Progenitor cell of endocrine pancreas (in vitro differentiated cells): ENCODE results near the gene DAPP1. TPM values are rescaled to one million over a fixed set of nuclear protein-coding genes. Genes with fewer than 3 reads are reported as not detected.
"Not testable (repeated sequence)": the region's sequence is repeated elsewhere in the genome, so short reads cannot be mapped to it uniquely, and the experiment has no call there.

Experiments used
- DNase-seq: peaks from one replicate; pipeline ENCODE4 v3.0.0; 2021; ENCODE audit warnings: low spot score; ENCODE audit not compliant: unreplicated experiment
- H3K27ac Mint-ChIP-seq: 2 replicates; pipeline ENCODE4 v1.8.0; 2021; ENCODE audit warnings: mild to moderate bottlenecking, moderate library complexity, mixed read lengths
- H3K27me3 Mint-ChIP-seq: 2 replicates; pipeline ENCODE4 v1.8.0; 2021; ENCODE audit warnings: mixed read lengths
- H3K36me3 Mint-ChIP-seq: 2 replicates; pipeline ENCODE4 v1.8.0; 2022; ENCODE audit warnings: mixed read lengths; ENCODE audit not compliant: insufficient read depth
- H3K4me1 Mint-ChIP-seq: 2 replicates; pipeline ENCODE4 v1.8.0; 2021; ENCODE audit warnings: low read depth, mixed read lengths
- H3K4me3 Mint-ChIP-seq: 2 replicates; pipeline ENCODE4 v1.8.0; 2021; ENCODE audit warnings: low read depth, mild to moderate bottlenecking, moderate library complexity, mixed read lengths
- H3K9me3 Mint-ChIP-seq: 2 replicates; pipeline ENCODE4 v1.8.0; 2021; ENCODE audit warnings: low read depth, mixed read lengths
- CTCF ChIP-seq: fragments of 200-600 bp; sonication (generic); IDR thresholded peaks from one replicate; pipeline ENCODE4 v1.5.0; 2021; ENCODE audit warnings: antibody characterized with exemption, mild to moderate bottlenecking; ENCODE audit not compliant: unreplicated experiment
- total RNA-seq: library from RNA; stranded (reverse); gene quantifications from 2 replicates; pipeline ENCODE4 v1.2.1, GENCODE V29; 2021

DAPP1 gene
- total RNA-seq, 1 donor from 2014 or later: 0.12 TPM

GRCh38 chr4:99828477-99828876 is 11.8 kb downstream of the DAPP1 start:
- H3K4me3 Mint-ChIP-seq: no peak overlapping the region
- H3K36me3 Mint-ChIP-seq: no peaks in the 10 kb centered on the region
- no peak overlapping the region for H3K27ac Mint-ChIP-seq
- peaks cover 5% of the 10 kb centered on the region for H3K4me1 Mint-ChIP-seq
- DNase-seq: no peak
- no peaks in the 10 kb centered on the region for H3K27me3 Mint-ChIP-seq
- H3K9me3 Mint-ChIP-seq: no peaks in the 10 kb centered on the region
- no peak for TF ChIP-seq CTCF

GRCh38 chr4:99830051-99830450 is 13.4 kb downstream of the DAPP1 start:
- DNase-seq, H3K27ac Mint-ChIP-seq, H3K27me3 Mint-ChIP-seq, H3K4me3 Mint-ChIP-seq, H3K4me1 Mint-ChIP-seq, H3K36me3 Mint-ChIP-seq, H3K9me3 Mint-ChIP-seq: not testable (repeated sequence)

- TF ChIP-seq CTCF: no peak
- Mint-ChIP-seq H3K27me3 (no peaks in the 10 kb centered on the region), H3K4me3 (no peak overlapping the region), H3K27ac (no peak overlapping the region), H3K4me1 (peaks cover 5% of the 10 kb centered on the region), H3K36me3 (no peaks in the 10 kb centered on the region), H3K9me3 (no peaks in the 10 kb centered on the region)
- DNase-seq: no peak
These were observed 15.7 kb downstream of the DAPP1 start for GRCh38 chr4:99832321-99832720.

- peaks cover 5% of the 10 kb centered on the region for H3K4me1 Mint-ChIP-seq
These were observed 16.1 kb downstream of the DAPP1 start for GRCh38 chr4:99832758-99833157.

GRCh38 chr4:99833756-99834155 is 17.1 kb downstream of the DAPP1 start:
- Mint-ChIP-seq H3K27me3 (no peaks in the 10 kb centered on the region), H3K4me1 (peaks cover 5% of the 10 kb centered on the region), H3K27ac (no peak overlapping the region), H3K4me3 (no peak overlapping the region), H3K36me3 (no peaks in the 10 kb centered on the region), H3K9me3 (no peaks in the 10 kb centered on the region)
- no peak for DNase-seq
- TF ChIP-seq CTCF: no peak

More at GRCh38 chr4:99832758-99833157, 16.1 kb downstream of the DAPP1 start:
- Mint-ChIP-seq H3K27me3 (no peaks in the 10 kb centered on the region), H3K4me3 (no peak overlapping the region), H3K36me3 (no peaks in the 10 kb centered on the region), H3K9me3 (no peaks in the 10 kb centered on the region), H3K27ac (no peak overlapping the region)
- no peak for TF ChIP-seq CTCF
- DNase-seq: no peak

DNA sequence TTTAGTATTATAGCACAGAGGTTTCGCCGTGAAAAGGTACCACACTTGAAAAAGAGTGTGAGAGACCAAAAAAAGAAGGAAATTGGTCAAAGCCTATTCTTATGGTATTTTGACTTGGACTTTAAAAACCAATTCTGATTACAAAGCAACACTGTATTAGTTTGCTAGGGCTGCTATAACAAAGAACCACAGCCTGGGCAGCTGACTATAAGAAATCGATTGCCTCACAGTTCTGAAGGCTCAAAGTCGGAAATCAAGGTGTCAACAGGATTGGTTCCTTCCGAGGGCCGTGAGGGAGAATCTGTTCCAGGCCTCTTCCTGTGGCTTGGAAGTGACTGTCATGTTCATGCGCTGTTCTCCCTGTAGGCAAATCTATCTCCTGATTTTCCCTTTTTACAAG is 17.9 kb downstream of the DAPP1 start:
- Mint-ChIP-seq H3K36me3 (no peaks in the 10 kb centered on the region), H3K27ac (no peak overlapping the region), H3K4me1 (peaks cover 5% of the 10 kb centered on the region), H3K4me3 (no peak overlapping the region), H3K27me3 (no peaks in the 10 kb centered on the region), H3K9me3 (no peaks in the 10 kb centered on the region)
- DNase-seq: no peak
- no peak for TF ChIP-seq CTCF
